ENCODE data around the gene MEX3D.
"Not testable (repeated sequence)": the region's sequence is repeated elsewhere in the genome, so short reads cannot be mapped to it uniquely, and the experiment has no call there.

MEX3D gene

GRCh38 chr19:1570836-1571235 is 2.7 kb upstream of the MEX3D start:
- DNase-seq, result no peak

GRCh38 chr19:1569997-1570396 is 1.9 kb upstream of the MEX3D start:
- no peak for DNase-seq

GRCh38 chr19:1567848-1568227 is 287 bp downstream of the MEX3D start:
- DNase-seq, result no peak

GRCh38 chr19:1567116-1567847 is 843 bp downstream of the MEX3D start:
- no peak for DNase-seq

- no peak for DNase-seq
Observed at GRCh38 chr19:1566392-1567115, 1.6 kb downstream of the MEX3D start.

GRCh38 chr19:1563251-1563650 is 4.9 kb downstream of the MEX3D start:
- no peak for DNase-seq

- DNase-seq, result no peak
Observed at GRCh38 chr19:1561236-1561842, 6.8 kb downstream of the MEX3D start.

- DNase-seq, result no peak
Observed at GRCh38 chr19:1560286-1560882, 7.7 kb downstream of the MEX3D start.

- no peak for DNase-seq
Observed at GRCh38 chr19:1558552-1558951, 9.6 kb downstream of the MEX3D start.

GRCh38 chr19:1556390-1557070 is 11.6 kb downstream of the MEX3D start:
- DNase-seq, result no peak

- DNase-seq, result no peak
Observed at GRCh38 chr19:1555487-1556389, 12.4 kb downstream of the MEX3D start.

GRCh38 chr19:1554968-1555367 is 13.2 kb downstream of the MEX3D start:
- DNase-seq, result no peak

GRCh38 chr19:1553415-1553814 is 14.7 kb downstream of the MEX3D start:
- DNase-seq, result no peak

GRCh38 chr19:1551068-1552040 is 16.8 kb downstream of the MEX3D start:
- no peak for DNase-seq

GRCh38 chr19:1549332-1549945 is 18.7 kb downstream of the MEX3D start:
- DNase-seq, result no peak

- no peak for DNase-seq
Observed at GRCh38 chr19:1540365-1540925, 27.7 kb downstream of the MEX3D start.

GRCh38 chr19:1539749-1540148 is 28.4 kb downstream of the MEX3D start:
- not testable (repeated sequence) for DNase-seq

GRCh38 chr19:1538978-1539377 is 29.1 kb downstream of the MEX3D start:
- no peak for DNase-seq

GRCh38 chr19:1535699-1536098 is 32.4 kb downstream of the MEX3D start:
- not testable (repeated sequence) for DNase-seq

GRCh38 chr19:1534972-1535371 is 33.2 kb downstream of the MEX3D start:
- no peak for DNase-seq
